GM12891 (cell line): ENCODE data around the gene ZGPAT.

Source experiments
- PAX5 ChIP-seq: IDR thresholded peaks from 2 replicates; pipeline ENCODE4 v1.6.1; 2011; ENCODE audit warnings: low read length, moderate library complexity, mild to moderate bottlenecking; ENCODE audit not compliant: insufficient read depth, severe bottlenecking
- POLR2A ChIP-seq: IDR thresholded peaks from 2 replicates; pipeline ENCODE4 v1.6.1; 2011; ENCODE audit warnings: low read depth, low read length, control low read depth
- POLR2AphosphoS5 ChIP-seq: IDR thresholded peaks from 2 replicates; pipeline ENCODE4 v1.6.1; 2011; ENCODE audit warnings: low read depth, low read length, control low read depth
- SPI1 ChIP-seq: IDR thresholded peaks from 2 replicates; pipeline ENCODE4 v1.6.1; 2011; ENCODE audit warnings: low read depth, low read length, control low read depth

- TF ChIP-seq POLR2AphosphoS5 (no peak), POLR2A (no peak), PAX5 (no peak), SPI1 (no peak)
Observed at GRCh38 chr20:63767456-63767855, 59.6 kb downstream of the ZGPAT start.
